HG03432 (cell line): ENCODE results near the gene CKMT1B.
"Not testable (repeated sequence)": the region's sequence is repeated elsewhere in the genome, so short reads cannot be mapped to it uniquely, and the experiment has no call there.

Experiments used
- ATAC-seq: cut with Tn5 transposase; IDR thresholded peaks from one replicate; pipeline ENCODE4 v1.9.1; 2021; ENCODE audit warnings: mild to moderate bottlenecking, moderate library complexity; ENCODE audit not compliant: unreplicated experiment

Gene CKMT1B

DNA sequence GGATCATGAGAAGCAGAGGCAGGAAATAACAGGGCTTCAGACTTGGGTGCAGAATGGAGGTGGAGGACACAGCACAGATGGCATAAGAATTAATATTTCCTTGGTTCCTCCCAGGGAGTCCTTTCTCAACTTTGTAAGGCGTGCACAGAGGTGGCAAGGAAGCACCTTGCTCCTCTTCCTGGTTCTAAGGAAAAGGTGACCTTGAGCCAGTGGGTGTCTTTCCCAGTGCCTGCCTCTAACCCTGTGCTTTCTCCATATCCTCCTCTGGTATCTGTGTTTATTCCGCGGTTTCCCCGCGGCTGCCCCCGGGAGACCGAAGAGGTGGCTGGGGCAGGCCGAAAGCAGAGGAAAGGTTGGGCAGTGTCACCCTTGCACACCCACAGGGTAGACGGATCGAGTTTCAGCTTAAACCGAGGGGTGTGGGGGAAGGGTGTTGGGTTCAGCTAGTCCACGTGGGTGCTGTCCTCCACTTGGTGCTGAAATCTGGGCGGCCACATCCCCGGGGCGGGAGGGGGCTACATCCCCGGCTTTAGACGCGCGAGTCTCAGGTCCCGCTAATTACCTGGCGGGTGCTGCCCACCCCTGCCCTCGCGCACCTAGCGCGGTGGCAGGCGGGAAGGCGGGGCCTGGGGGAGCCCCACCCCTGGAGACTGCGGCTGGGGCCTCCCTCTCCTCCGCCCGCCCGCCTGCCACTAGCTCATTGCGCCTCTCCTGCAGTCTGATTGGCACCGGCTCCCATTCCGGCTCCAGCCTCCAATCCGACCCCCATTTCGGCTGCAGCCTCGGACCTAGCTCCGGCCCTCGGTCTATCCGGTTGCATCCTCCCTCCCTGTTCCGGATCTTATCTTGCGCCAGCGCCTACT, at the start of gene CKMT1B:
TSS of gene CKMT1B (plus strand) at position 700 of the 863 bp plus-strand sequence. CDS start 192 bp downstream, outside the sequence.
- not testable (repeated sequence) for ATAC-seq

- ATAC-seq, result no peak
Measured at GRCh38 chr15:43544266-43544665, 49.6 kb upstream of the CKMT1B start.

GRCh38 chr15:43545426-43545825, 48.4 kb upstream of the CKMT1B start:
- ATAC-seq, result no peak

DNA sequence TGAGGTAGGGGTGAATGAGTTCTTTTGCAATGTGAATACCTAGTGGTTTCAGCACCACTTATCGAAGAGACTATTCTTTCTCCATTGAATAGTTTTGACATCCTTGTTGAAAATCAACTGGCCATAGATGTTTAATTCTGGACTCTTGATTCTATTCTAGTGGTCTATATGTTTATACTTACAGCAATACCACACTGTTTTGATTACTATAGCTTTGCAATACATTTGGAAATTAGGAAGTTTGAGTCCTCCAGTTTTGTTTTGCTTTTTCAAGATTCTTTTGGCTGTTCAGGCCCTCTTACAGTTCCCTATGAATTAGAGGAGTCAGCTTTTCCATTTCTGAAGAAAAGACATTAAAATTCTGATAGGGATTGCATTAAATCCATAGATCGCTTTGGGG, 46.3 kb upstream of the CKMT1B start:
- no peak for ATAC-seq

DNA sequence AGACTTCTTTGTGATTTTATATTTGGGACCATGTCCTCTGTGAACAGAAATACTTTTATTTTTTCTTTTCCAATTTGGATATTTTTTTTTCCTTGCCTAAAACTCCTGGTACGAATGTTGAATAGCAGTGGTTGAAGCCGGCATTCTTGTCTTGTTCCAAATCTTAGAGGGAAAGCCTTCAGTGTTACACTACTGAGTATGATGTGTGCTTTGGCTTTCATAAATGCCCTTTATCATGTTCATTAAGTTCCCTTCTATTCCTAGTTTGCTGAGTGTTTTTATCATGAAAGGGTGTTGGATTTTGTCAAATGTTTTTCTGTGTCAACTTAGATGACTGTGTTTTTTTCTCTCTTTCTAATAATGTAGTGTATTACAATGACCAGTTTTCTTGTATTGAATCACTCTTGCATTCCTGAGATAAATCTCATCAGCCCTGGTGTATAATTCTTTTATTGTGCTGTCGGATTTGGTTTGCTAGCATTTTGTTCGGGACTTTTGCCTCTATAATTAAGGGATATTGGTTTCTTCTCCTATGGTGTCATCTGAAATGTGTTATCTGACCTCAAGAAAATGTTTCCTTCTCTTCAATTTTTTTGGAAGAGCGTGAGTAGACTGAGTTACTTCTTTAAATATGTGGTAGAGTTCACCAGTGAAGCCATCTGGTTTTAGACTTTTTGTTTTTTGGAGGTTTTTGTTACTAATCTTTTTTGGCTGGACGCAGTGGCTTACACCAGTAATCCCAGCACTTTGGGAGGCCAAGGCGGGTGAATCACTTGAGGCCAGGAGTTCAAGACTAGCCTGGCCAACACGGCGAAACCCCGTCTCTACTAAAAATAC, 43.1 kb upstream of the CKMT1B start:
- no peak for ATAC-seq

DNA sequence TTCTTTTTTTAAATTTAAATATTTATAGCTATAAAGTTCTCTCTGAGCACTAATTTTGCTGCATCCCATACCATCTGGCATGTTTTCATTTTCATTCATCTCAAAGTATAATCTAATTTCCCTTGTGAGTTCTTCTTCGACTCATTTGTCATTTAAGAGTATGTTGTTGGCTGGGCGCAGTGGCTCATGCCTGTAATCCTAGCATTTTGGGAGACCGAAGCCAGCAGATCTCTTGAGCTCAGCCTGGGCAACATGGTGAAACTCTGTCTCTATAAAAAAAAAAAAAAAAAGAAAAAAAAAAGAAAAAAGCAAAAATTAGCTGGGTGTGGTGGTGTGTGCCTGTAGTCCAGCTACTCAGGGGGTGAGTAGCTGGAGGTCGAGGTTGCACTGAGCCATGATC, 41.6 kb upstream of the CKMT1B start:
- no peak for ATAC-seq

GRCh38 chr15:43552986-43553385, 40.8 kb upstream of the CKMT1B start:
- ATAC-seq, result no peak

DNA sequence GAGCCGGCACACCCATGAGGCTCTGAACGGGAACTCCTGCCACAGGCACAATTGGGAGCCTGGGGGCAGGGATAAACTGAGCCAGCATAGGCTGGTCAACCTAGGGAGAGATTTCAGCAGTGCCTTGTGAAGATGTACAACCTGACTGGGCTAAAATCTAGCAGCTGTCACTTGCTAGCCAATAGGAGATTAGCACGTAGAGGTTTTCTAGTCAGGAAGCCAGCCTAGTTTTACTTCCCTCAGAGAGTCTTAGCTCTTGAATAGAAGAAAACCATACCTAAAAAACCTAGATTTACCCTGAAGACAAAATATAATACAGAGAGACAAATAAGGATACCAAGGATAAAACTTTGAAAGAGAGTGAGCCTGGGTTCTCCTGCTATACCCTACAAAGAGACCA, 31.1 kb upstream of the CKMT1B start:
- ATAC-seq, result not testable (repeated sequence)

GRCh38 chr15:43563793-43564192, 30.0 kb upstream of the CKMT1B start:
- ATAC-seq, result not testable (repeated sequence)

DNA sequence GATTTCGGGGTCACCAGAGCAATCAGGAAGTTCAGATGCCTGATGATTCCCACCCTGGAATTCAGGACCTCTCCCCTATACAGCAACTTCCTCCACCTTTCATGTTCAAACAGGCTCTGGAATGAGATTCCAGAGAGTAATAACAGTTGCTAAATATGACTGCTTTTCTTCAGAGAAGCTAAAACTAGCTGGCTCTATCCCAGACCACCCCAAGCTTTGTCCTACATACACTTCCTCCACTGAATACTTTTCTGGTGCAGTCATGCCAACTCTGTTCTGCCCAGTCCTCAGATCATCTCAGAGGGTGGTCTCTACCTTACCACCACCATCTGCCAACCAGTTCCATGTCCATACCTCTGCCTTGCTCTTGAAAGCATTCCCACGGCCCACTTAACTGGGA, 27.2 kb upstream of the CKMT1B start:
- ATAC-seq, result not testable (repeated sequence)

DNA sequence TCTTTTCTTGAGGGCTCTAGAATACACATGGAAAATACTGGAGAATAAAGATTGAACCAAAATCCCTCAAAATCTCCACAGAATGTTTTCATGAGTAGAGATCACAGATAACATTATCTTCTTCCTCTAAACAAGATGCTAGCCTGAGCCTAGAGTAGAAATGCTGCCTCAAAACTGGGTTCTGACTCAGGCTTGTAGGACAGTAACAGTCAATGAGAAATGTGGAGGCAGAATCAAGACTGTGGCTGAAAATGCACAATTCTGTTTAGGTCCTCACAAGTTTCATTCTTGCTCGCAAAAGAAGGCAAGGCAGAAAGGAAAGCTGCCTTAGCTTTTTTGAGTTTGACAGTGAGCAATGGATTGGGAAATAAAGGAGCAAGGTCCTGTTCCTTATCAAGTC, 19.2 kb upstream of the CKMT1B start:
- not testable (repeated sequence) for ATAC-seq

- peak; percentile 97 for ATAC-seq
Measured at GRCh38 chr15:43589778-43590466, 3.9 kb upstream of the CKMT1B start, which contains the start of gene PPIP5K1. Gene PPIP5K1, minus strand, starts transcription at chr15:43590208. Its CDS starts 5,704 bp downstream, at chr15:43584504.

DNA sequence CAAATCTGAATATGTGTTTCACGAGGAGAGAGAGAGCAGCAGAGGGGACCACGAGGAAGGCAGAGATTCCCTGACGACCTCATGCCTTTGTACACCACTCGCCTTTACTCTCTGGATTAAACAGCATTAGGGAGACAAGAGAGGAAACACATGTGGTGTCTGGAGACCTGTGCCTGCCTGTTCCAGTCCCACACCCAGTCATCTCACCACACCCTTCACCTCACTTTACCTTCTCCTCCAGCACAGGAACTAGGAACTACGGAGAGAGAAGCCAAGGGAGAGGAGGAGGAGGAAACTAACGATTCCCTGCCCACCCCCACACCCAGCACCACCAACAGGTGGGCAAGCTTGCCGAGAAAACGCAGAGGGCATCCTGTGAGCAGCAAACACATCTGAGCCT, 986 bp upstream of the CKMT1B start:
- not testable (repeated sequence) for ATAC-seq

- ATAC-seq, result not testable (repeated sequence)
Measured at GRCh38 chr15:43599131-43599530, 5.3 kb downstream of the CKMT1B start.

DNA sequence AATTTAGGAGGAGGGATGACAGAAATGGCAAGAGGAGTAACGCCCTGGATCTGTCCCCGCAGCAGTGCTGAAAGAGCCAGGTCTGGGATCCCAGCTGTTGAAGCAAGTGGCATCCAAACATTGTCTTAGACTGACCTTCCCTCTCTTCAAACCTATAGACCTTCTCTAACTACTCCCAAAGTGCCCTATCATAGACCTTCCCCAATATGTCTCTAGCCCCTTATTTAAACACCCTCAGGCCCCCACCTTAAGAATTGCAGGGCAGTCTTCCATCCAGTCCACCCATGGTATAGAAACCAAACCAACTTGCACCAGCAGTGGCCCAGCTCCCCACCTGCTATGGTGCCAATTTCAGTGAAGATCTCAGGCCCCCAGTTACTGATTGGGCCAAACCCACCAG, 6.4 kb downstream of the CKMT1B start:
- ATAC-seq, result not testable (repeated sequence)

DNA sequence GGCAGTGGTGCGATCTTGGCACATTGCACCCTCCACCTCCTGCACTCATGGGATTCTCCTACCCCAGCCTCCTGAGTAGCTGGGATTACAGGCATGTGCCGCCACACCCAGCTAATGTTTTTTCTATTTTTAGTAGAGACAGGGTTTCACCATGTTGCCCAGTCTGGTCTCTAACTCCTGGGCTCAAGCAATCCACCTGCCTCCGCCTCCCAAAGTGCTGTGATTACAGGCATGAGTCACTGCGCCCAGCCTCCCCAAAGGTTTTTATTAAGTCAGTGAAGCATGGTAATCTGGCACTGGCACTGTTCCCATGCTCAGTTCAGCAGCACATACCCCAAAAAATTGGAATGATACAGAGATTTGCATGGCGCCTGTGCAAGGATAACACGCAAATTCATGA, 8.4 kb downstream of the CKMT1B start:
- ATAC-seq, result not testable (repeated sequence)

DNA sequence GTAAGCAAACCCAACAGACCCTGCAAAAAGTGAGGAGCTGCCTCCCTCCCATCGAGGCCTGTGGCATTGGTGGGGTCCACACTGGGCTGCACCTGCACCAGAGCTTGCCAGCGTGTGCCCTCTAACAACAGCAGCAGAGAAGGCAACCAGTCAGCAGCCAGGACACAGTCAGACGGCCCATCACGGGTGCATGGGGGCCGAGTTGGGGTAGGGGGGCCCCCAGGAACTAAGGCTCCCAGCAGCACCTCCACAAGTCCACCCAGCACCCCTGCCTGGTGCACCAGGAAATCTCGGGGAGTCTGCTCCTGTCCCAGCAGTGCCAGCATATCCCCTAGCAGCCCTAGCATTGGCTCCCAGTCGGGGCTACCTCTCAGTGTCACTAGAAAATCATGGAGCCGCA, 23.9 kb downstream of the CKMT1B start:
- ATAC-seq, result not testable (repeated sequence)

- ATAC-seq, result not testable (repeated sequence)
Measured at GRCh38 chr15:43618700-43619099, 24.9 kb downstream of the CKMT1B start, which contains the start of gene STRC. Gene STRC, minus strand, starts transcription at chr15:43618800. Its CDS starts 78 bp downstream, at chr15:43618722.

DNA sequence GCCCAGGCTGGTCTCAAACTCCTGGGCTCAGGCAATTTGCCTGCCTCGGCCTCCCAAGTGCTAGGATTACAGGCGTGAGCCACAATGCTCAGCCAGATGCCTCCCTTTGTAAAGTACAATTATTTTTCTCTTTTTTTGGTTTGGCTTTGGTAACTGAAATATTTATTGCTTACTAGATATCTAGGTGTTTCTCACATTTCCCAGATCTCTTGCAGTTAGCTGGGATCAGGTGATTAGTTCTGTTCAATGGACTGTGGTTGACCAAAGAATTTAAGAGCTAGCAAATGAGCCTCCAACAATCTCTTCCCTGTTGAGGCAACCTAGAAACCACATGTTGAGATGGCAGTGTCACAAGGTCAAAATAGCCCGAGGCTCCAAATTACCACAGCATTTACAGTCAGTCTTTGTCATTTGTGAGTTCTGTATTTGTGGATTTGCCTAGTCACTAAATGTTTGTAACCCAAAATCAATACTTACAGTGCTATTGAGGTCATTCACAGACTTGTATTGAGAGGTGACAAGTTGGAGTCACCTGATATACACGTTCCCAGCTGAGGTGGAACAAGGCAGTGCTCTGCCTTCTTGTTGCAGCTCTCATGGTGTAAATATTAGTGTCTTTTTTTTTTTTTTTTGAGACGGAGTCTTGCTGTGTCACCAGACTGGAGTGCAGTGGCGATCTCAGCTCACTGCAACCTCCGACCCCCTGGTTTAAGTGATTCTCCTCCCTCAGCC, 28.4 kb downstream of the CKMT1B start:
- ATAC-seq, result not testable (repeated sequence)

- no peak for ATAC-seq
Measured at GRCh38 chr15:43625106-43625505, 31.3 kb downstream of the CKMT1B start.
